Glutamatergic neuron (in vitro differentiated cells): ENCODE data around the gene DISC1. TPM values are rescaled to one million over a fixed set of nuclear protein-coding genes. Genes with fewer than 3 reads are reported as not detected.

Experiments used
- DNase-seq: peaks from one replicate; pipeline ENCODE4 v3.0.0; 2022
- H3K27ac Mint-ChIP-seq: one replicate; pipeline ENCODE4 v1.8.0; 2020; ENCODE audit warnings: mild to moderate bottlenecking, mixed read lengths, inconsistent platforms; ENCODE audit not compliant: unreplicated experiment
- H3K27me3 Mint-ChIP-seq: one replicate; pipeline ENCODE4 v1.8.0; 2020; ENCODE audit warnings: mild to moderate bottlenecking, moderate library complexity, mixed read lengths, inconsistent platforms; ENCODE audit not compliant: unreplicated experiment
- H3K36me3 Mint-ChIP-seq: one replicate; pipeline ENCODE4 v1.8.0; 2020; ENCODE audit warnings: mild to moderate bottlenecking, mixed read lengths, inconsistent platforms; ENCODE audit not compliant: unreplicated experiment
- H3K4me1 Mint-ChIP-seq: one replicate; pipeline ENCODE4 v1.8.0; 2020; ENCODE audit warnings: mild to moderate bottlenecking, low read depth, mixed read lengths, inconsistent platforms; ENCODE audit not compliant: unreplicated experiment
- H3K4me3 Mint-ChIP-seq: one replicate; pipeline ENCODE4 v1.8.0; 2020; ENCODE audit warnings: mild to moderate bottlenecking, mixed read lengths, inconsistent platforms; ENCODE audit not compliant: unreplicated experiment
- H3K9me3 Mint-ChIP-seq: one replicate; pipeline ENCODE4 v1.8.0; 2020; ENCODE audit warnings: mild to moderate bottlenecking, moderate library complexity, mixed read lengths, inconsistent platforms; ENCODE audit not compliant: unreplicated experiment
- total RNA-seq: library from RNA; stranded (reverse); fragmentation: NEBNext Ultra II Directional; extraction: Animal tissue kit (Norgen Biotek cat#: 25700); gene quantifications from one replicate; pipeline ENCODE4 v1.2.1, GENCODE V29; 2021; ENCODE audit not compliant: unreplicated experiment
- TF ChIP-seq, protein P1 (sequence below): fragments of 200-600 bp; sonication (generic); IDR thresholded peaks from one replicate; pipeline ENCODE4 v1.5.0; 2021; ENCODE audit not compliant: partially characterized antibody, unreplicated experiment

Gene DISC1
- total RNA-seq, 1 donor from 2014 or later: 9.1 TPM

- peaks cover 4% of the 10 kb centered on the region for H3K36me3 Mint-ChIP-seq
- TF ChIP-seq, protein P1, sequence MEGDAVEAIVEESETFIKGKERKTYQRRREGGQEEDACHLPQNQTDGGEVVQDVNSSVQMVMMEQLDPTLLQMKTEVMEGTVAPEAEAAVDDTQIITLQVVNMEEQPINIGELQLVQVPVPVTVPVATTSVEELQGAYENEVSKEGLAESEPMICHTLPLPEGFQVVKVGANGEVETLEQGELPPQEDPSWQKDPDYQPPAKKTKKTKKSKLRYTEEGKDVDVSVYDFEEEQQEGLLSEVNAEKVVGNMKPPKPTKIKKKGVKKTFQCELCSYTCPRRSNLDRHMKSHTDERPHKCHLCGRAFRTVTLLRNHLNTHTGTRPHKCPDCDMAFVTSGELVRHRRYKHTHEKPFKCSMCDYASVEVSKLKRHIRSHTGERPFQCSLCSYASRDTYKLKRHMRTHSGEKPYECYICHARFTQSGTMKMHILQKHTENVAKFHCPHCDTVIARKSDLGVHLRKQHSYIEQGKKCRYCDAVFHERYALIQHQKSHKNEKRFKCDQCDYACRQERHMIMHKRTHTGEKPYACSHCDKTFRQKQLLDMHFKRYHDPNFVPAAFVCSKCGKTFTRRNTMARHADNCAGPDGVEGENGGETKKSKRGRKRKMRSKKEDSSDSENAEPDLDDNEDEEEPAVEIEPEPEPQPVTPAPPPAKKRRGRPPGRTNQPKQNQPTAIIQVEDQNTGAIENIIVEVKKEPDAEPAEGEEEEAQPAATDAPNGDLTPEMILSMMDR: no peak
- no peaks in the 10 kb centered on the region for H3K27me3 Mint-ChIP-seq
- no peak overlapping the region for H3K4me3 Mint-ChIP-seq
- no peak overlapping the region for H3K27ac Mint-ChIP-seq
- H3K4me1 Mint-ChIP-seq: peaks cover 8% of the 10 kb centered on the region
- no peak for DNase-seq
- no peaks in the 10 kb centered on the region for H3K9me3 Mint-ChIP-seq
Observed at GRCh38 chr1:231986631-231987336, 360.2 kb downstream of the DISC1 start.

GRCh38 chr1:231990388-231990787, 363.8 kb downstream of the DISC1 start:
- Mint-ChIP-seq H3K4me1 (peaks cover 30% of the 10 kb centered on the region), H3K36me3 (no peaks in the 10 kb centered on the region), H3K4me3 (no peak overlapping the region), H3K27ac (no peak overlapping the region), H3K9me3 (no peaks in the 10 kb centered on the region), H3K27me3 (no peaks in the 10 kb centered on the region)
- DNase-seq: no peak
- TF ChIP-seq, protein P1: no peak

DNA sequence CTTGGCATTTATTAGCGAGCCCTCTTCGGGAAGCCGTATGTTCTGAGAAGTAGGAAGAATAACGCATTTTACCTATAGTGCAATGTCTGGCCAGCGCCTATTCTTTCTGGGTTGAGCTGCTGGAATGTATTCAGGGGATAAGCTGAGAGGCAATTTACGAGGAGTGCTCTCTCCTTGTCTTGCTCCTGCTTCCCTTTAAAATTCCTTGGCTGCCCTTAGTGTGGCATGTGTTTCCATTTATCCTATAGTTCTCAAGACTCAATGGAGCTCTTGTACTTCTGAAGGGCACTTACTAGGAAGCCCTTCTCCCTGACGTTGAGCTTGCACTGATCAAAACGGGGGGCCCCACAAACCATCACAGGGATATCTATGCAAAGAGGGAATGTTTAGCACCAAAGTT, 364.6 kb downstream of the DISC1 start:
- H3K36me3 Mint-ChIP-seq: no peaks in the 10 kb centered on the region
- peaks cover 30% of the 10 kb centered on the region for H3K4me1 Mint-ChIP-seq
- no peaks in the 10 kb centered on the region for H3K9me3 Mint-ChIP-seq
- no peak for DNase-seq
- no peak overlapping the region for H3K4me3 Mint-ChIP-seq
- no peak overlapping the region for H3K27ac Mint-ChIP-seq
- H3K27me3 Mint-ChIP-seq: no peaks in the 10 kb centered on the region
- TF ChIP-seq, protein P1: no peak

- H3K9me3 Mint-ChIP-seq: no peaks in the 10 kb centered on the region
- DNase-seq: peak; percentile 21
- H3K4me1 Mint-ChIP-seq: peaks cover 34% of the 10 kb centered on the region
- no peak overlapping the region for H3K4me3 Mint-ChIP-seq
- H3K27me3 Mint-ChIP-seq: no peaks in the 10 kb centered on the region
- TF ChIP-seq, protein P1: no peak
- no peaks in the 10 kb centered on the region for H3K36me3 Mint-ChIP-seq
- H3K27ac Mint-ChIP-seq: no peak overlapping the region
Observed at GRCh38 chr1:231993968-231994455, 367.4 kb downstream of the DISC1 start.

DNA sequence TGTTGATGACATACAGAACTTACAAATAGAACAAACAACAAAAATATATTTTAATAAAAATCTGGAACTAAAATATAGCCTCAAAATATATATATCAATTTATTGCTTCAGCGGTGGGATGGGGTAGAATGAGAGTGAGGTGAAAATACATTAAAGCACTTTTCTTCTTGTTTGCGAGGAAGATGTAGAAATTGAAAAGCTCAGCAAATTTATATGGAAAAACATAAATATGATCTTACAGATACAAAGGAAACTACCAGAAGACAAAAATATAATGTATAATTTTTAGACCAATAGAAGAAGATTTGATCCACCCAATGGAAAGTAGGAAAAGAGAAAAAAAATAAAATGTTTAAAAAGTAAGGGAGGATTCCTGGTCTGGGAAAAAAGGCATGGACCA, 372.2 kb downstream of the DISC1 start:
- no peaks in the 10 kb centered on the region for H3K27me3 Mint-ChIP-seq
- TF ChIP-seq, protein P1: no peak
- DNase-seq: no peak
- H3K27ac Mint-ChIP-seq: no peak overlapping the region
- H3K4me1 Mint-ChIP-seq: peaks cover 20% of the 10 kb centered on the region
- peaks cover 2% of the 10 kb centered on the region for H3K9me3 Mint-ChIP-seq
- H3K36me3 Mint-ChIP-seq: no peaks in the 10 kb centered on the region
- H3K4me3 Mint-ChIP-seq: no peak overlapping the region
